ENCODE results near the gene GPR155.

GRCh38 chr2:174412256-174412655 lies 74.6 kb downstream of the GPR155 start:
- TF ChIP-seq, protein P1, sequence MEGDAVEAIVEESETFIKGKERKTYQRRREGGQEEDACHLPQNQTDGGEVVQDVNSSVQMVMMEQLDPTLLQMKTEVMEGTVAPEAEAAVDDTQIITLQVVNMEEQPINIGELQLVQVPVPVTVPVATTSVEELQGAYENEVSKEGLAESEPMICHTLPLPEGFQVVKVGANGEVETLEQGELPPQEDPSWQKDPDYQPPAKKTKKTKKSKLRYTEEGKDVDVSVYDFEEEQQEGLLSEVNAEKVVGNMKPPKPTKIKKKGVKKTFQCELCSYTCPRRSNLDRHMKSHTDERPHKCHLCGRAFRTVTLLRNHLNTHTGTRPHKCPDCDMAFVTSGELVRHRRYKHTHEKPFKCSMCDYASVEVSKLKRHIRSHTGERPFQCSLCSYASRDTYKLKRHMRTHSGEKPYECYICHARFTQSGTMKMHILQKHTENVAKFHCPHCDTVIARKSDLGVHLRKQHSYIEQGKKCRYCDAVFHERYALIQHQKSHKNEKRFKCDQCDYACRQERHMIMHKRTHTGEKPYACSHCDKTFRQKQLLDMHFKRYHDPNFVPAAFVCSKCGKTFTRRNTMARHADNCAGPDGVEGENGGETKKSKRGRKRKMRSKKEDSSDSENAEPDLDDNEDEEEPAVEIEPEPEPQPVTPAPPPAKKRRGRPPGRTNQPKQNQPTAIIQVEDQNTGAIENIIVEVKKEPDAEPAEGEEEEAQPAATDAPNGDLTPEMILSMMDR (IDR thresholded peaks at IDR 0.05; ENCODE audit: borderline replicate concordance, extremely low read depth, low read length, poor library complexity, severe bottlenecking) = no peak
- no peak for TF ChIP-seq EZH2 (IDR thresholded peaks at IDR 0.05; ENCODE audit: borderline replicate concordance, low read depth, low read length, severe bottlenecking)

Data from DND-41 (cell line).